PC-3 (cell line): ENCODE results near the gene RNF182. TPM values are rescaled to one million over a fixed set of nuclear protein-coding genes. Genes with fewer than 3 reads are reported as not detected.

Source experiments
- ATAC-seq: fragments of 200-7000 bp; cut with Tn5 transposase; 2 replicates; pipeline ENCODE4 v1.9.1; 2020; ENCODE audit warnings: mild to moderate bottlenecking, moderate library complexity
- BruUV-seq: library from RNA; stranded (reverse); fragments of 400-500 nt; replicated peaks from 2 replicates; lab custom pipeline; 2021; lab: Mats Ljungman, UMichigan
- CTCF ChIA-PET: fragments of 300-600 bp; sonication (Branson Sonifier 250); formaldehyde crosslinking; loops from one replicate; lab custom pipeline; 2022; ENCODE audit warnings: antibody characterized with exemption; lab: Charles Lee
- POLR2A ChIA-PET: fragments of 300-600 bp; sonication (Branson Sonifier 250); formaldehyde crosslinking; loops from one replicate; lab custom pipeline; 2022; ENCODE audit warnings: antibody characterized with exemption; ENCODE audit not compliant: unreplicated experiment; lab: Charles Lee
- DNase-seq: peaks from one replicate; pipeline ENCODE4 v3.0.0-alpha.2; 2015
- H2AFZ ChIP-seq: fragments of 300-600 bp; sonication (generic); 2 replicates; pipeline ENCODE4 v1.6.0; 2016; ENCODE audit warnings: antibody characterized with exemption, low read length
- H3F3A ChIP-seq: fragments of 300-600 bp; sonication (generic); one replicate; pipeline ENCODE4 v1.6.0; 2017; ENCODE audit warnings: antibody characterized with exemption, low read length, control low read depth, mild to moderate bottlenecking; ENCODE audit not compliant: unreplicated experiment
- H3K27ac ChIP-seq: fragments of 300-600 bp; sonication (generic); 2 replicates; pipeline ENCODE4 v1.5.1; 2016; ENCODE audit warnings: mild to moderate bottlenecking, low read length
- H3K27me3 ChIP-seq: fragments of 300-600 bp; sonication (generic); 2 replicates; pipeline ENCODE4 v1.6.1; 2016; ENCODE audit warnings: low read length, mixed read lengths
- H3K36me3 ChIP-seq: fragments of 300-600 bp; sonication (generic); 2 replicates; pipeline ENCODE4 v1.6.1; 2016; ENCODE audit warnings: low read depth, mixed run types, low read length, mixed read lengths
- H3K4me1 ChIP-seq: fragments of 300-600 bp; sonication (generic); 2 replicates; pipeline ENCODE4 v1.5.1; 2016; ENCODE audit warnings: low read length; ENCODE audit not compliant: insufficient read depth
- H3K4me2 ChIP-seq: fragments of 300-600 bp; sonication (generic); 2 replicates; pipeline ENCODE4 v1.6.0; 2016; ENCODE audit warnings: low read length
- H3K4me3 ChIP-seq: fragments of 300-600 bp; sonication (generic); 2 replicates; pipeline ENCODE4 v1.5.1; 2016; ENCODE audit warnings: mild to moderate bottlenecking, low read length, mixed read lengths
- H3K79me2 ChIP-seq: fragments of 300-600 bp; sonication (generic); 2 replicates; pipeline ENCODE4 v1.6.1; 2017; ENCODE audit warnings: low read length, mixed read lengths
- H3K9ac ChIP-seq: fragments of 300-600 bp; sonication (generic); 2 replicates; pipeline ENCODE4 v1.6.0; 2016; ENCODE audit warnings: mild to moderate bottlenecking, low read length
- H3K9me2 ChIP-seq: fragments of 300-600 bp; sonication (generic); replicated peaks from 2 replicates; pipeline ENCODE4 v1.6.1; 2016; ENCODE audit warnings: mixed run types, low read length, mixed read lengths
- H3K9me3 ChIP-seq: fragments of 300-600 bp; sonication (generic); 2 replicates; pipeline ENCODE4 v1.6.1; 2016; ENCODE audit warnings: low read length, mixed read lengths
- H4K20me1 ChIP-seq: fragments of 300-600 bp; sonication (generic); 2 replicates; pipeline ENCODE4 v1.6.1; 2016; ENCODE audit warnings: low read length, mixed read lengths
- CTCF ChIP-seq: fragments of 300-600 bp; sonication (generic); conservative IDR thresholded peaks from 2 replicates; pipeline ENCODE4 v1.5.1; 2017; ENCODE audit warnings: antibody characterized with exemption, low read depth, mild to moderate bottlenecking, low read length
- EZH2 ChIP-seq: fragments of 300-600 bp; sonication (generic); IDR thresholded peaks from one replicate; pipeline ENCODE4 v1.6.1; 2017; ENCODE audit warnings: antibody characterized with exemption, mild to moderate bottlenecking, low read length; ENCODE audit not compliant: unreplicated experiment
- EZH2phosphoT487 ChIP-seq: fragments of 300-600 bp; sonication (generic); IDR thresholded peaks from 2 replicates; pipeline ENCODE4 v1.6.1; 2018; ENCODE audit warnings: mild to moderate bottlenecking, antibody characterized with exemption, low read length, borderline replicate concordance
- intact Hi-C: fragments of 100-400 bp; cut with micrococcal nuclease; formaldehyde crosslinking; loops from 2 replicates; pipeline ENCODE4 v1.9.0; 2023
- total RNA-seq: library from RNA; depleted of rRNA; stranded (reverse); fragments of >200 nt; gene quantifications from 2 replicates; pipeline ENCODE4 v1.2.3, GENCODE V29; 2014; rRNA removed

RNF182 gene
- total RNA-seq, 1 experiment from 2014 or later: 24.7 TPM

- Histone ChIP-seq H2AFZ (no peak overlapping the region), H3K9me3 (no peaks in the 10 kb centered on the region), H3K9me2 (no peaks in the 10 kb centered on the region), H3K27me3 (no peaks in the 10 kb centered on the region), H3K4me1 (peaks cover 1% of the 10 kb centered on the region; the same call in 1 of the 2 replicates), H3K36me3 (no peaks in the 10 kb centered on the region), H4K20me1 (no peaks in the 10 kb centered on the region), H3K79me2 (no peaks in the 10 kb centered on the region), H3K27ac (no peak overlapping the region), H3K4me3 (no peak overlapping the region), H3F3A (no peaks in the 10 kb centered on the region), H3K4me2 (no peak overlapping the region), H3K9ac (no peak overlapping the region)
- intact Hi-C loops: no loop called here
- no peak for ATAC-seq
- no peak for DNase-seq
- POLR2A ChIA-PET: no interaction called here
- no TSS peak for BruUV-seq
- CTCF ChIA-PET: interaction anchor here (0.7 kb wide), 1 partner anchor 21 kb away, joined by 3 read pairs; no protein-coding TSS in a partner anchor
- TF ChIP-seq EZH2 (no peak), CTCF (no peak), EZH2phosphoT487 (no peak)
Observed at GRCh38 chr6:14029605-14030004, 104.9 kb downstream of the RNF182 start.

Other genes starting within 250 kb of the RNF182 start
- gene RANBP9, start 213.1 kb upstream of the RNF182 start, total RNA-seq: 25.8 and 27.9 TPM in 2 replicates
- gene MCUR1, start 110.4 kb upstream of the RNF182 start, total RNA-seq: 28.6 and 36.2 TPM in 2 replicates
- gene CD83, start 192.8 kb downstream of the RNF182 start, total RNA-seq: 13.0 and 15.2 TPM in 2 replicates